GM20431 (cell line): ENCODE measurements around the gene STX8.
"Not testable (repeated sequence)": the region's sequence is repeated elsewhere in the genome, so short reads cannot be mapped to it uniquely, and the experiment has no call there.

Experiments used
- in situ Hi-C: fragments of 300-500 bp; cut with MseI, MboI; formaldehyde crosslinking; loops from one replicate; pipeline ENCODE4 v1.15.0; 2020; ENCODE audit warnings: low sequenced_read_pairs; ENCODE audit not compliant: unreplicated experiment

The STX8 gene

GRCh38 chr17:9575381-9576101 is at the start of gene STX8:
Gene STX8, minus strand, starts transcription at chr17:9575820. Its CDS starts 12 bp downstream, at chr17:9575808.
- in situ Hi-C loops: no loop called here

GRCh38 chr17:9622961-9623360 is 47.3 kb upstream of the STX8 start:
- in situ Hi-C loops: no loop called here

GRCh38 chr17:9615486-9615885 is 39.9 kb upstream of the STX8 start:
- in situ Hi-C loops: no loop called here

GRCh38 chr17:9612006-9612405 is 36.4 kb upstream of the STX8 start:
- in situ Hi-C loops: no loop called here

- in situ Hi-C loops: no loop called here
Measured at GRCh38 chr17:9611557-9611956, 35.9 kb upstream of the STX8 start.

- in situ Hi-C loops: not testable (repeated sequence)
Measured at GRCh38 chr17:9607058-9607457, 31.4 kb upstream of the STX8 start.

GRCh38 chr17:9606453-9606852 is 30.8 kb upstream of the STX8 start:
- in situ Hi-C loops: no loop called here

- in situ Hi-C loops: not testable (repeated sequence)
Measured at GRCh38 chr17:9604583-9604982, 29.0 kb upstream of the STX8 start.

GRCh38 chr17:9598661-9599060 is 23.0 kb upstream of the STX8 start:
- in situ Hi-C loops: no loop called here

- in situ Hi-C loops: not testable (repeated sequence)
Measured at GRCh38 chr17:9597638-9598037, 22.0 kb upstream of the STX8 start.

- in situ Hi-C loops: no loop called here
Measured at GRCh38 chr17:9594065-9594464, 18.4 kb upstream of the STX8 start.

- in situ Hi-C loops: no loop called here
Measured at GRCh38 chr17:9587969-9588656, 12.5 kb upstream of the STX8 start.

GRCh38 chr17:9577373-9577709 is 1.7 kb upstream of the STX8 start:
- in situ Hi-C loops: no loop called here

GRCh38 chr17:9576521-9577372 is 1.1 kb upstream of the STX8 start, which contains the start of gene CFAP52:
Gene CFAP52, plus strand, starts transcription at chr17:9576642. Its CDS starts 54 bp downstream, at chr17:9576696.
- in situ Hi-C loops: no loop called here

- in situ Hi-C loops: no loop called here
Measured at GRCh38 chr17:9571201-9571600, 4.4 kb downstream of the STX8 start.

GRCh38 chr17:9568957-9569588 is 6.5 kb downstream of the STX8 start:
- in situ Hi-C loops: no loop called here

GRCh38 chr17:9568004-9568403 is 7.6 kb downstream of the STX8 start:
- in situ Hi-C loops: no loop called here

- in situ Hi-C loops: not testable (repeated sequence)
Measured at GRCh38 chr17:9566739-9567138, 8.9 kb downstream of the STX8 start.

- in situ Hi-C loops: no loop called here
Measured at GRCh38 chr17:9566067-9566466, 9.6 kb downstream of the STX8 start.

- in situ Hi-C loops: no loop called here
Measured at GRCh38 chr17:9564104-9564503, 11.5 kb downstream of the STX8 start.
